HG03175 (cell line): ENCODE results near the gene CKAP4.
"Not testable (repeated sequence)": the region's sequence is repeated elsewhere in the genome, so short reads cannot be mapped to it uniquely, and the experiment has no call there.

Experiments
- ATAC-seq: cut with Tn5 transposase; IDR thresholded peaks from one replicate; pipeline ENCODE4 v1.9.1; 2021; ENCODE audit warnings: mild to moderate bottlenecking, moderate library complexity; ENCODE audit not compliant: unreplicated experiment

Gene CKAP4

GRCh38 chr12:106247674-106248311 is at the start of gene CKAP4:
Gene CKAP4, minus strand, starts transcription at chr12:106248020. Its CDS starts 169 bp downstream, at chr12:106247851.
- ATAC-seq, result peak; percentile 39

GRCh38 chr12:106297075-106297474 is 49.3 kb upstream of the CKAP4 start:
- ATAC-seq, result no peak

GRCh38 chr12:106296179-106296877 is 48.5 kb upstream of the CKAP4 start:
- no peak for ATAC-seq

- no peak for ATAC-seq
Observed at GRCh38 chr12:106292339-106292738, 44.5 kb upstream of the CKAP4 start.

GRCh38 chr12:106291342-106291741 is 43.5 kb upstream of the CKAP4 start:
- no peak for ATAC-seq

- no peak for ATAC-seq
Observed at GRCh38 chr12:106290666-106291065, 42.8 kb upstream of the CKAP4 start.

GRCh38 chr12:106289196-106289681 is 41.4 kb upstream of the CKAP4 start:
- no peak for ATAC-seq

- no peak for ATAC-seq
Observed at GRCh38 chr12:106288494-106289195, 40.8 kb upstream of the CKAP4 start.

- ATAC-seq, result no peak
Observed at GRCh38 chr12:106288101-106288493, 40.3 kb upstream of the CKAP4 start.

- ATAC-seq, result no peak
Observed at GRCh38 chr12:106287364-106287763, 39.5 kb upstream of the CKAP4 start.

- not testable (repeated sequence) for ATAC-seq
Observed at GRCh38 chr12:106286576-106287162, 38.8 kb upstream of the CKAP4 start.

- peak; percentile 49 for ATAC-seq
Observed at GRCh38 chr12:106285982-106286381, 38.2 kb upstream of the CKAP4 start.

GRCh38 chr12:106284358-106285105 is 36.7 kb upstream of the CKAP4 start:
- no peak for ATAC-seq

- peak; percentile 52 for ATAC-seq
Observed at GRCh38 chr12:106282457-106283097, 34.8 kb upstream of the CKAP4 start.

GRCh38 chr12:106281804-106282203 is 34.0 kb upstream of the CKAP4 start:
- no peak for ATAC-seq

GRCh38 chr12:106281056-106281782 is 33.4 kb upstream of the CKAP4 start:
- ATAC-seq, result no peak

- ATAC-seq, result no peak
Observed at GRCh38 chr12:106280106-106280505, 32.3 kb upstream of the CKAP4 start.

GRCh38 chr12:106276032-106276740 is 28.4 kb upstream of the CKAP4 start:
- peak; percentile 89 for ATAC-seq

GRCh38 chr12:106275458-106275857 is 27.6 kb upstream of the CKAP4 start:
- no peak for ATAC-seq
